Measurements from ENCODE around the gene ABLIM1.

GRCh38 chr10:114471906-114472876 lies 185.9 kb downstream of the ABLIM1 start:
- no peak for TF ChIP-seq POLR2A (IDR thresholded peaks at IDR 0.05)
- no peak for TF ChIP-seq CTCF (IDR thresholded peaks at IDR 0.05 in 8 of 11, conservative IDR thresholded peaks at IDR 0.05 in 3 of 11)
